ENCODE measurements around the gene WWOX. TPM values are rescaled to one million over a fixed set of nuclear protein-coding genes. Genes with fewer than 3 reads are reported as not detected.
"Not testable (repeated sequence)": the region's sequence is repeated elsewhere in the genome, so short reads cannot be mapped to it uniquely, and the experiment has no call there.

Gene WWOX
- total RNA-seq, 1 donor from 2014 or later = 28.2 TPM

DNA sequence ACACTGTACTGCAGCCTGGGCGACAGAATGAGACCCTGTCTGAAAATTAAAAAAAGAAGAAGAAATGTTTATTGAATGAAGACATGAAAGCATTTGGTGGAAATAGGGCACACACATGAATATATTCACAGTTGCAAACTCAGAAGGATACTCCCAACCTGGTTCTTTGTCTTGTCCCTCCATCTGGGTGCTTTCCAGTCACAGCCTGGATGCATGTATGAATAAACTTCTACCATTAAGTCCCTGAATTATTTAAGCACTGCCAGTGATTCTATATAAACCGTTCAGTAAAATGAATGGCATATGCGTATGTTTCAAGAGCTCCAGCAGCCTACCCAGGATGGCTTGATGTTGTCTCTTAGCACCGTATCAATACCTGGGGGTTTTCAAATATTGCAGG, 591.1 kb downstream of the WWOX start:
- Mint-ChIP-seq H3K4me3 (ENCODE audit: unreplicated experiment) (no peak overlapping the region), H3K4me1 (ENCODE audit: unreplicated experiment) (peaks cover 2% of the 10 kb centered on the region), H3K27me3 (ENCODE audit: unreplicated experiment) (no peaks in the 10 kb centered on the region), H3K36me3 (ENCODE audit: unreplicated experiment) (no peaks in the 10 kb centered on the region), H3K27ac (ENCODE audit: unreplicated experiment) (no peak overlapping the region), H3K9me3 (ENCODE audit: unreplicated experiment) (no peaks in the 10 kb centered on the region)
- no peak for DNase-seq (ENCODE audit: extremely low spot score, unreplicated experiment)
- TF ChIP-seq, protein P1, sequence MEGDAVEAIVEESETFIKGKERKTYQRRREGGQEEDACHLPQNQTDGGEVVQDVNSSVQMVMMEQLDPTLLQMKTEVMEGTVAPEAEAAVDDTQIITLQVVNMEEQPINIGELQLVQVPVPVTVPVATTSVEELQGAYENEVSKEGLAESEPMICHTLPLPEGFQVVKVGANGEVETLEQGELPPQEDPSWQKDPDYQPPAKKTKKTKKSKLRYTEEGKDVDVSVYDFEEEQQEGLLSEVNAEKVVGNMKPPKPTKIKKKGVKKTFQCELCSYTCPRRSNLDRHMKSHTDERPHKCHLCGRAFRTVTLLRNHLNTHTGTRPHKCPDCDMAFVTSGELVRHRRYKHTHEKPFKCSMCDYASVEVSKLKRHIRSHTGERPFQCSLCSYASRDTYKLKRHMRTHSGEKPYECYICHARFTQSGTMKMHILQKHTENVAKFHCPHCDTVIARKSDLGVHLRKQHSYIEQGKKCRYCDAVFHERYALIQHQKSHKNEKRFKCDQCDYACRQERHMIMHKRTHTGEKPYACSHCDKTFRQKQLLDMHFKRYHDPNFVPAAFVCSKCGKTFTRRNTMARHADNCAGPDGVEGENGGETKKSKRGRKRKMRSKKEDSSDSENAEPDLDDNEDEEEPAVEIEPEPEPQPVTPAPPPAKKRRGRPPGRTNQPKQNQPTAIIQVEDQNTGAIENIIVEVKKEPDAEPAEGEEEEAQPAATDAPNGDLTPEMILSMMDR (IDR thresholded peaks at IDR 0.05) = no peak

DNA sequence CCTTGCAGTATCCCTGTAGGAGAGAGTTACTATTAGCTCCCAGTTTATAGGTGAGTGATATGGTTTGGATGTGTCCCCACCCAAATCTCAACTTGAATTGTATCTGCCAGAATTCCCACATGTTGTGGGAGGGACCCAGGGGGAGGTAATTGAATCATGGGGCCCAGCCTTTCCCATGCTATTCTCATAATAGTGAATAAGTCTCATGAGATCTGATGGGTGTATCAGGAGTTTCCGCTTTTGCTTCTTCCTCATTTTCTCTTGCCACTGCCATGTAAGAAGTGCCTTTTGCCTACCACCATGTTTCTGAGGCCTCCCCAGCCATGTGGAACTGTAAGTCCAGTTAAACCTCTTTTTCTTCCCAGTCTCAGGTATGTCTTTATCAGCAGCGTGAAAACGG, 592.3 kb downstream of the WWOX start:
- not testable (repeated sequence) for H3K4me3 Mint-ChIP-seq (ENCODE audit: unreplicated experiment); H3K4me1 Mint-ChIP-seq (ENCODE audit: unreplicated experiment); H3K27me3 Mint-ChIP-seq (ENCODE audit: unreplicated experiment); H3K36me3 Mint-ChIP-seq (ENCODE audit: unreplicated experiment); H3K27ac Mint-ChIP-seq (ENCODE audit: unreplicated experiment); DNase-seq (ENCODE audit: extremely low spot score, unreplicated experiment); H3K9me3 Mint-ChIP-seq (ENCODE audit: unreplicated experiment)

GRCh38 chr16:78693496-78693895, 594.0 kb downstream of the WWOX start:
- no peak overlapping the region for H3K4me3 Mint-ChIP-seq (ENCODE audit: unreplicated experiment)

GRCh38 chr16:78694414-78694813, 595.0 kb downstream of the WWOX start:
- Mint-ChIP-seq H3K27ac (ENCODE audit: unreplicated experiment) (no peak overlapping the region), H3K36me3 (ENCODE audit: unreplicated experiment) (no peaks in the 10 kb centered on the region), H3K9me3 (ENCODE audit: unreplicated experiment) (no peaks in the 10 kb centered on the region), H3K4me3 (ENCODE audit: unreplicated experiment) (no peak overlapping the region), H3K4me1 (ENCODE audit: unreplicated experiment) (no peaks in the 10 kb centered on the region), H3K27me3 (ENCODE audit: unreplicated experiment) (no peaks in the 10 kb centered on the region)
- DNase-seq (ENCODE audit: extremely low spot score, unreplicated experiment) = no peak
- TF ChIP-seq, protein P1 (IDR thresholded peaks at IDR 0.05) = no peak

More at GRCh38 chr16:78693496-78693895, 594.0 kb downstream of the WWOX start:
- DNase-seq (ENCODE audit: extremely low spot score, unreplicated experiment) = no peak
- no peaks in the 10 kb centered on the region for H3K27me3 Mint-ChIP-seq (ENCODE audit: unreplicated experiment)
- no peaks in the 10 kb centered on the region for H3K36me3 Mint-ChIP-seq (ENCODE audit: unreplicated experiment)
- no peak overlapping the region for H3K27ac Mint-ChIP-seq (ENCODE audit: unreplicated experiment)
- no peaks in the 10 kb centered on the region for H3K9me3 Mint-ChIP-seq (ENCODE audit: unreplicated experiment)
- no peaks in the 10 kb centered on the region for H3K4me1 Mint-ChIP-seq (ENCODE audit: unreplicated experiment)
- TF ChIP-seq, protein P1 (IDR thresholded peaks at IDR 0.05) = no peak

GRCh38 chr16:78695391-78695790, 595.9 kb downstream of the WWOX start:
- H3K4me3 Mint-ChIP-seq (ENCODE audit: unreplicated experiment) = no peak overlapping the region
- no peaks in the 10 kb centered on the region for H3K4me1 Mint-ChIP-seq (ENCODE audit: unreplicated experiment)
- no peak for DNase-seq (ENCODE audit: extremely low spot score, unreplicated experiment)
- no peaks in the 10 kb centered on the region for H3K36me3 Mint-ChIP-seq (ENCODE audit: unreplicated experiment)
- H3K9me3 Mint-ChIP-seq (ENCODE audit: unreplicated experiment) = no peaks in the 10 kb centered on the region
- no peak overlapping the region for H3K27ac Mint-ChIP-seq (ENCODE audit: unreplicated experiment)
- TF ChIP-seq, protein P1 (IDR thresholded peaks at IDR 0.05) = no peak
- no peaks in the 10 kb centered on the region for H3K27me3 Mint-ChIP-seq (ENCODE audit: unreplicated experiment)

- Mint-ChIP-seq H3K36me3 (ENCODE audit: unreplicated experiment) (no peaks in the 10 kb centered on the region), H3K9me3 (ENCODE audit: unreplicated experiment) (no peaks in the 10 kb centered on the region), H3K4me1 (ENCODE audit: unreplicated experiment) (no peaks in the 10 kb centered on the region), H3K4me3 (ENCODE audit: unreplicated experiment) (no peak overlapping the region), H3K27ac (ENCODE audit: unreplicated experiment) (no peak overlapping the region), H3K27me3 (ENCODE audit: unreplicated experiment) (no peaks in the 10 kb centered on the region)
- TF ChIP-seq, protein P1 (IDR thresholded peaks at IDR 0.05) = no peak
- DNase-seq (ENCODE audit: extremely low spot score, unreplicated experiment) = no peak
Measured at GRCh38 chr16:78696797-78697196, 597.3 kb downstream of the WWOX start.
